Skeletal muscle cell (primary cell): ENCODE measurements around the gene DMXL2.
"Not testable (repeated sequence)": the region's sequence is repeated elsewhere in the genome, so short reads cannot be mapped to it uniquely, and the experiment has no call there.

Experiments used
- DNase-seq: peaks from one replicate; pipeline ENCODE4 v3.0.0-alpha.2; 2010; ENCODE audit warnings: low read depth
- H3K4me3 ChIP-seq: 2 replicates; pipeline ENCODE4 v1.5.1; 2011; ENCODE audit warnings: low read depth, mild to moderate bottlenecking, control low read depth, low read length, moderate library complexity

Gene DMXL2

DNA sequence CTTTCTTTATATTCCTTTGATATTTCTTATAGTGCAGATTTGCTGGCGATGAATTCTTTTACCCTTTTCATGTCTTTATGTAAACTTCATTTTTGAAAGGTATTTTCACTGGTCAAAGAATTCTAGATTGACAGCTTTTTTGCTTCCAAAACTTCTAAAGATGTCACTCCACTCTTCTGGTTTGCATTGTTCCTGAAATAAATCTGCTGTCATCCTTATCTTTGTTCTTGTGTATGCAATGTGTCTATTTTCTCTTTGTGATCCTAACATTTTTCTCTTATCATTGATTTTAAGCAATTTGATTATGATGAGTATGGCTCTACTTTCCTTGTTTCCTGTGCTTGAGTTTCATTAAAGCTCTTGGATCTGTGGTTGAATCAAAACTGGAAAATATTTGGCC, 177.8 kb downstream of the DMXL2 start:
- H3K4me3 ChIP-seq = no peak overlapping the region
- no peak for DNase-seq

DNA sequence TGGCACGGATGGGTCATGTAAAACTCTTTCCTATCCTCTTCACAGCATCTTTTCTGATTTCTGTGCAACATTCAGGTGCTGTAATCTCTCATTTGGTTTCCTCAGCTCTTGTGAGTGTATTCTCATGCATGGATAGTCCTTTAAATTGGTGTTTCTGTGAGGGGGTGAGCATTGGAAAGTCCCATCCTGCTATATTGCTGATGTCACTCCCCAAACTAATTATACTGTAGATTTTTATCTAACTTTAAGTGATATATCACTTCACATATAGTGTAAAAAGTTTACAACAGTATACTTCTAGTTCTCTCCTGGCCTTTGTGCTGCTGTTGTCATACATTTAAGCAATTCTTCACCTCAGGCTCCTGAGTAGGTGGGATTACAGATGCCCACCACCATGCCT, 178.5 kb downstream of the DMXL2 start:
- no peak for DNase-seq
- H3K4me3 ChIP-seq = no peak overlapping the region

DNA sequence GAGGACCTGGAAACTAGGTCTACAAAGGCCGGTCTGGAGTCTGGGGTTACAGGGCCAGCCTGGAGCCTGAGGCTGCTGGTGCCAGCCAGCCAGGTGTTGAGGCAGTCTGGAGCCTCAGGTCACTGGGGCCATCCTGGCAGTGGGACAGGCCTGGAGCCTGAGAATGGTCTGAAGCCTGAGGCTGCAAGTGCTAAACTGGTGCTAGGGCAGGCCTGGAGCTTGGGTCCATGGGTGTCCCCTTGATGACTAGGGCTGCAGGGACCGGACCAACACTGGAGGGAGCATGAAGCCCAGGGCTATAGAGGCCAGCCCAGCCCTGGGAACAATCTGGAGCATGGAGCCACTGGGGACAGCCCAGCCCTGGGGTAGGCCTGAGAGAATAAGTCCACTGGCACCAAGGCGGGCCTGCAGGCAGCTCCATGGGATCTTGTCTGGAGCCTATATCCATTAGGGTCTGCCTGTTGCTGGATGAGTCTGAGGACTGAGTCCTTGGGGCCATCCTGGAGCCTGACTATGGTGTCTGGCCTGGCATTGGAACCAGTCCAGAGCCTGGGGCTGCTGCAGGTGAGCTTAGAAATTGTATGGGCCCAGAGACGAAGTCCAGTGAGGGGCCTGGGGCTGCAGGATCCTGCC, 179.2 kb downstream of the DMXL2 start:
- DNase-seq = no peak
- no peak overlapping the region for H3K4me3 ChIP-seq

DNA sequence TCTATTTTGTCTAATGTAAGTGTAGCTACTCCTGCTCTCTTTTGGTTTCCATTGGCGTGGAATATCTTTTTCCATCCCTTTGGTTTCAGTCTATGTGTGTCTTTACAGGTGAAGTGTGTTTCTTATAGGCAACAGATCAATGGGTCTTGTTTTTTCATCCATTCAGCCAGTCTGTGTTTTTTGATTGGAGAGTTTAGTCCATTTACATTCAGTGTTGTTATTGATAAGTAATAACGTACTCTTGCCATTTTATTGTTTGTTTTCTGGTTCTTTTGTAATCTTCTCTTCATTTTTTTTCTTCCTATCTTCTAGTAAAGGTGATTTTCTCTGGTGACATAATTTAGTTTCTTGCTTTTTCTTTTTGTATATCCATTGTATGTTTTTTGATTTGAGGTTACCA, 184.0 kb downstream of the DMXL2 start:
- DNase-seq = no peak
- no peak overlapping the region for H3K4me3 ChIP-seq

DNA sequence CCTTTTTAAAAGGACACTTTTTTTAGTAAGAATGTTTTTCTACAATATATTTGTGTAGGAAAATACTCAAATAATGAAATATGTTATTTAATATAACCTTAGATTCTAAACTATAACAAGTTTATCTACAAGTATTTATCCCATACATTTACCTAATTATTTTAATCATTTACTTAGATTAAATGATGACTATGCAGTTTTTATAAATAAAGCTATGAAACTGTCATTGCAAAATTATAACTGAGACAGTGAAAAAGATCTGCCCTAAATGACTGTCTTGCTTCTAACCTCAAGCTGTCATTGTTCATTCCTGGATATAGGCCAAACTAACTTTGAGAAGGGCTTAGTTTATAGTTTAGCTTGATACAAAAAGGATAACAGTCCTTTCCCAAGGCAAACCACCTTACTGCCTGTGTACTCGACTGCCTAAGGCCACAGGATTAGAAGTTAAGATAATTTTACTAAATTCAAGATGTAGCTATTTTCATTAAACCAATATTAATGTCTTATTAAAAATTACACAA, 197.0 kb downstream of the DMXL2 start:
- no peak for DNase-seq
- H3K4me3 ChIP-seq = no peak overlapping the region

DNA sequence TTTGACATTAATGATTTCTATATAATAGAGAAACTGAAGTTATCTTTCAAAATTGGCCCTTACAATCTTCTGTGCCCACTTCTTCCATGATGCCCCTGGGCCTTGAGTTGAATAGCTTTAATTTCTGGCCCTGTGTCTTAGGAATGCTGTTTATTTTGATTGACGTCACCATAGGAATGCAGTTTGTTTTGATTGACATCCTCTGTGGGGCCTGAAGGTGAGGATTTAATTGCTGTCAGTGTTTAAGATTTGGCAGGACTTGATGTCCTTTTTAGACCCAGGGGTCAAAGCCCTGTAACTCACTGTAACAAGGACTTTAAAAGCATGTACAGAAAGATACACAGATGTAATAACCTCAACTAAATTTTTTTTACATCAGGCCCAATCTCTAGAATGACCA, 197.8 kb downstream of the DMXL2 start:
- DNase-seq = no peak
- no peak overlapping the region for H3K4me3 ChIP-seq

DNA sequence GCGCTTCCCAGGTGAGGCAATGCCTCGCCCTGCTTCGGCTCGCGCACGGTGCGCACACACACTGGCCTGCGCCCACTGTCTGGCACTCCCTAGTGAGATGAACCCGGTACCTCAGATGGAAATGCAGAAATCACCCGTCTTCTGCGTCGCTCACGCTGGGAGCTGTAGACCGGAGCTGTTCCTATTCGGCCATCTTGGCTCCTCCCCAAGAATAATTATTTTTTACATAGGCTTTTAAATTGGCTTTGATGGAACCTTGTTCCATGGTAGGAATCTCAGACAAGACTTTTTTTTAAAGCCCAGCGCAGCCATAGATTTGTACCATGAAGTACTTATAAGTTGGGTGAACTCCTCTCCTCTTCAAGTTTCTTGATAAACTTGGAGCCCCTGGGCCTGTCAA, 199.5 kb downstream of the DMXL2 start:
- H3K4me3 ChIP-seq, DNase-seq: not testable (repeated sequence)

DNA sequence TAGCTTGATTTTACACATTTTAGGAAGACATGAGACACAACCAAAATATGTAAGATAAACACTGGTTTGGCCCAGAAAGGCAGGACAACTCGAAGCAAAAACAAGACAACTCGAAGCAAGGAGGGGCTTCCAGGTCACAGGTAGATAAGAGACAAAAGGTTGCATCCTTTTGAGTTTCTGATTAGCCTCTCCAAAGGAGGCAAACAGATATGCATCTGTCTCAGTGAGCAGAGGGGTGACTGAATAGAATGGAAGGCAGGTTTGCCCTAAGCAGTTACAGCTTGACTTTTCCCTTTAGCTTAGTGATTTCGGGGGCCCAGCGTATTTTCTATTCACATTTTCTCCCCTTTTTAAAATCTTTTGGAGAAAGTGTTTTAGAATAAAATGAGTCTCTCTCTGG, 206.4 kb downstream of the DMXL2 start:
- H3K4me3 ChIP-seq = no peak overlapping the region
- no peak for DNase-seq

DNA sequence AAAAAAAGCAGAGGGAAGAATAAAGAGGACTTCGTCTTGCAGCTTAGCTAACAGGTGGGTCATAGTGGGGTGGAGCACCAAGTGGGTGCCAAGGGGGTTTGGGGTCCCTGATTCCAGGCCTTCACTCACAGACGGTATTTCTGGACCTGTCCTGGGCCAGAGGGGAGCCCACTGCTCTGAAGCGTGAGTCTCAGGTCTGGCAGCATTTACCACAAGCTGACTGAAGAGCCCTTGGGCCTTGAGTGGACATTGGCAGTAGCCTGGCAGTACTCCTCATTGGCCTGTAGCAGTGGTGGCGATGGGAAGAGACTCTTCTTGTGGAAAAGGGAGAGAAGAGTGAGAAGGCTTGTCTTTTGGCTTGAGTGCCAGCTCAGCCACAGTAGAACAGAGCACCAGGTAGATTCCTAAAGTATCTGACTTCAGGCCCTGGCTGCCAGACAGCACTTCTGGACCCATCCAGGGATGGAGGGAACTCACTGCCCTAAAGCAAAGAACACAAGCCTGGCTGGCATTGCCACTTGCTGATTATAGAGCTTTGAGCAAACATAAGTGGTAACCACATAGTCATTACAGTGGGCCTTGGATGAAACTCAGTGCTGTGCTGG, 208.2 kb downstream of the DMXL2 start:
- no peak for DNase-seq
- H3K4me3 ChIP-seq = no peak overlapping the region

DNA sequence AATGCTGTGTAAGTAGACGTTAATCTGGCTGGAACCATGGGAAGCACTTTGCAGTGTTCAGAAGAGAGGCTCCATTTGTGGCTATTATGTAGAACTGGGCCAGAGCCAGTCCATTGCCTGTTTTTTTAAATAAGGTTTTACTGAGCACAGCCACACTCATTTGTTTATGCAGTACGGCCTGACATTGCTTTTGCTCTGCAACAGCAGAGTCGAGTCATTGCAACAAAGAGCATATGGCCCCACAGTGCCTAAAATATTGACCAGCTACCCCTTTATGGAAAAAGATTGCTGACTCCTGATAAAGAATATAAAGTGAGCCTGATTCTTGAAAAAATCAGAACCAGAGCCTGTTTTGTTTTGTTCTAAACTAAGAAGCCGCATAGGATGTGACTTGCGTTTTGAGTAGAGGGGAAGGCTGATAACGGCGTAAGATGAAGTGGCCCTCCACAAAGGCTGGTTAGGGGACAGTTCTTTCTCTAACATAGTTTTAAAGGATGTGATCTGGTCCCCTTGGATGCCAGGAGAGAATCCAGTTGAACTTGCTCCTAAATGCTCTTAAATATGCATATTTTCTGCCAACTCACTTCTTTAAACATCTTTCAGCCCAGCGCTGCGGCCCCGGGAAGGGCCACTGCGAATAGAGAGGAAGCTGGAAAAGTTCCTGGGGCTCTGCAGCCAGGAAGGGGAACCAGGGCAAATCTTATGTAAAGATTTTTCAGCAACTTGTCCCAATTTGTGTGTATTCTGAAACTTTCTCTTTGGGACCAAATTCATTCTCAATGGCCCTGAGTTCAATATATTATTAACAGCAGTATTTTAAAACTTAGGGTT, 216.7 kb downstream of the DMXL2 start:
- H3K4me3 ChIP-seq = no peak overlapping the region
- DNase-seq = no peak

DNA sequence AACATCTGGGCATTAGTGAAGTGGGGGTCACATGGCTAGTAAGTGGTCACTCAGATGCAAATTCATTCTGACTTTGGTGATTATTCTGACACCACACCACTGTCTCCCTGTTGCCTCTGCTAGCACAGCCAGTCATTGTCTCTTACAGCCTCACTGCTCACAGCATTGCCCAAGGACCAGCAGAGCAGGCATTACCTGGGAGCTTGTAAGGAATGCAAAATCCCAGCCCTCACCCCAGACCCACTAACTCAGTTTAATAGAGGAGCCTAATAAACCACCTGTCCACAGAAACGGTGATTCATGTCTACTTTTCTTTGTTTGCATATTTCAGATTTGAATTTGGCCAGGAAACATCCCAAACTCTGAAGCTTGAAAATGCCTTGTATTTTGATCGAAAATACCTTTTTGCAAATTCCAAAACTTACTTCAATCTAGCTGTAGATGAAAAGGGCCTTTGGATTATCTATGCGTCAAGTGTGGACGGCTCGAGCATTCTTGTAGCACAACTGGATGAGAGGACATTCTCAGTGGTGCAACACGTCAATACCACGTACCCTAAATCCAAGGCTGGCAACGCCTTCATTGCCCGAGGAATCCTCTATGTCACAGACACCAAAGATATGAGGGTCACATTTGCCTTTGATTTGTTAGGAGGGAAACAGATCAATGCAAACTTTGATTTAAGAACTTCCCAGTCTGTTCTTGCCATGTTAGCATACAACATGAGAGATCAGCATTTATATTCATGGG, 218.4 kb downstream of the DMXL2 start:
- H3K4me3 ChIP-seq = no peak overlapping the region
- no peak for DNase-seq

DNA sequence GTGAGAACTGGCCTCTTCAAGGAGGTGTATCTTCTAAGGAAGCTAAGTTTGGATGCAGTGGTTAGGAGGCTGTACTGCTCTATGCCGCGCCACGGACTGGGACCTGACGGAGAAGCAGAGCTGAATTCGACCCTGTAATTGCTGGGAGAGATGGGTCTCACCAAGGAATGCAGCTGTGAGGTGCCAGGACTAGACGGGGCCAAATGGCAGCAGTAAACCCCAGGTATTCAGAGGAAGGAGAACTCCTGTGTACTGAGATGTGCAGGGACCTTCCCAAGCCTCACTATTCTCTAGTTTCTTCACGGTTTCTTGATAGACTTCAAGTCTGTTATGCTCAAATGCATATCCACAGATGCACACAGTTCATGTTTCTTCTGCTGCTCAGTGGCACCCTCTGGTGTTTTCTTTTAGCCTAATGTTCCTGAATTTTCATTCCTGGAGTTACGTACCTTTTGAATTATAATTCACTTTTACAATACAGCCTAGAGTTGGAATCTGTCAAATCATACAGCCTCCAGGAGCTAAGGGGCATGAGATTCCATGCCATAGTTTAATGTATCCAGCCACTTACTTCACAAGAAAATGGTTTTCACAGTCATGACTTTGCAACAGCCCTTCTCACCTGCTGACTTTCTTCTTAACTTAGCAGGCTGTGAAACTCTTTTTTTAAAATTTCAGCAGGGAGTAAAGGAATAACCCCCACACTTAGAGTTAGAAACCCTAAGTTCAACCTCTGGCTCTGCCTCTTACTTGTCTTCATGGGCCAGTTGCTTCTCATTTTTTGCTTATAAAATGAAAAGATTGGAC, 219.3 kb downstream of the DMXL2 start:
- DNase-seq = no peak
- no peak overlapping the region for H3K4me3 ChIP-seq

DNA sequence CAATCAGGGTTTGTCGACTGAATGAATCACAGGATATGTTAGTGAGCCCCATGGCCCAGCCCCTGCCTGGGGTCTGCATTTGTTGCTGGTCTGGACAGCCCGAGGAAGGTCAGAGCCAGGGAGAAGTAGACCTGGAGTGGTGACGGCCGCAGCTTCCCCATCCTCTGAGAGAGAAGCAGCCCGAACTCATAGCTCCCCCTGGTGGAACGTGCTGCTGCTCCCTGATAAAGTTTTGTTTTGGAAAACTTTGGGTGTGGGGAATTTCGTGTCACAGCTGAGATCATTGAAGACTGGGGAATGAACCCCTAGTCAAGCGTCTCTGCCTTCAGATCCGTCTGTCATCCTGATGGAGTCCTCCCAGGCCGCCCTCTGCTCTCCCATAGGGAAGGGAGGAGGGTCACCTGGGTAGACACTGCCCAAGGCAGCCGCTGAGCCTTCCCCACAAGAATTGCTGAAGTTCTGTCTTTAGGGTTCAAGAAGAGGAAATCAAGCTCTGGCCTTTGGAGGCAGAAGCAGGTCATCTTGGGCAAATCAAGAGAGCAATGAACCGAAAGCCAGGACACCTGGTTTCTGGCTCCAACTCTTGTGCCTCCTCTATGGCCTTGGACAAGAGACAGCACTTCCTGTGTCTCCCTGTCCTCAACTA, 220.6 kb downstream of the DMXL2 start:
- no peak overlapping the region for H3K4me3 ChIP-seq
- DNase-seq = no peak

DNA sequence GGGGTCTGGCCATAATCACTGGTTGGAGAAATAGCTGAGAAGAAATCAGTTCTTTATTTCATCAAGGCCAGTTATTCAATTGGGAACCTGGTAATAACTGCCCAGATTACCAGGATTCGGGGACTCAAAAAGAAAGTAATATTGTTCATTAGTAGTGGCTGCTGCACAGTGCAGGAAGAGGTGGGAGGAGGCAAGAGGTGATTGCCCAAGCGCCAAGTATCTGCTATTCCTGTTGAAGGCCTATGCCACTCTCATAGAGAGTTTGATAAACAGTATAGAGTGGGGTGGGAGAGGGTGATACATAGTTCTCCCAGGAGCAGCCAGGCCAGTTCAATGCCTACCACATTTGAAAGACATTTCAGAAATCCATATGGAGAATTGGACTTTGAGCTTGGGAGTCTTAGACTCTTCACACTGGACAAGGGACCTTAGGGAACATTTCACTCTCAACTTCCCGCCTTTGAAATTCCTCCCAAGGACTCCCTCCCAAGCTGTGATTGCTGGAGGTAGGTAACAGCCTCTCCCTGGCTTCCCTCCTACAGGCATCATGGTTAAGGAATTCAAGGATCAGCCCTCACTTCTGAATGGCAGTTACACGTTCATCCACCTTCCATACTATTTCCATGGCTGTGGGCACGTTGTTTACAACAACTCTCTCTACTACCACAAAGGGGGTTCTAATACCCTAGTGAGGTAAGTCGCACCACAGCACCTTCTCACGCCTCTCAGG, 221.4 kb downstream of the DMXL2 start:
- no peak for DNase-seq

DNA sequence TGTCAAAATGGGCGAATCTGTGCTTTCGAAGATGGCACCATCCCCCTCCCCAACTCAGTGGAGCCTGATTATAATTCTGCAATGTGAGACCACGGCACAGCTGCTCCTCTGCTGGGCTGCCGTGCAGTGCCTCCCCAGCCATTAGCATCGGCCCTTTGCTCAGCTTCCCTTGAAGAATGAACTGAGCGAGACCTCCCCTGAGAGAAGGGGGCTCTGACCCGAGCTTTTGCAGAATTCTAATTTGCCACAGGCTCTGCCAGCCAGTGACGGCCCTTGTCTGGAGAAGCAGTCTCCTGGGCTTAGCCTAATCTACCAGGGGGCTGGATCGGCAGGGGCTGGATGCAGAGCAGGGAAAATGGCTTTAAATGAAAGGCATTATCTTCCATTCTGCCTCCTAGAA, 223.9 kb downstream of the DMXL2 start:
- DNase-seq = no peak

More for the DNA sequence above, 221.4 kb downstream of the DMXL2 start:
- H3K4me3 ChIP-seq = no peak overlapping the region

More for the DNA sequence above, 223.9 kb downstream of the DMXL2 start:
- H3K4me3 ChIP-seq = no peak overlapping the region
